NCI-H446 (cell line): ENCODE results near the gene SELPLG.
"Not testable (repeated sequence)": the region's sequence is repeated elsewhere in the genome, so short reads cannot be mapped to it uniquely, and the experiment has no call there.

Source experiments
- DNase-seq, 2 experiments: peaks; one replicate each; lab custom pipeline; 2025; lab: John Stamatoyannopoulos, UW

The SELPLG gene

DNA sequence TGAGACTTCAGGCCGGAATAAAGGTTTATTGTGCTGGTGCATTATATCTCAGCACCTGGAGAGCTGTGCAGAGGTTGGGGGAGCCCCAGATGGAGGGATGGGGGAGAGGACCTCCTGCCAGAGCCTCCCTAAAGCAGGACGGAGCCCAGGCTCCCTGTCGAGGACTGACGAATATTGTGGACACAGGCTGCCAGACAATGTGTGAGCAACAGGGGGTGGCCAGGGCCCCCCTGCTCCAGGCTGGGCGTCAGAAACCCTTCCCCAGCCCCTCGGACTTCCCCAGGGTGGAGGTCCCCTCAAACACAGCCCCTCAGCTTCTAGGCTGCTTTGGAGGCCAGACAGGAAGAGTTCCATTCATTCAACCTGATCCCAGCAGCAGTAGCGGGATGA is 43.9 kb downstream of the SELPLG start:
- DNase-seq, result no peak

GRCh38 chr12:108589028-108589839 is 44.5 kb downstream of the SELPLG start:
- no peak for DNase-seq

DNA sequence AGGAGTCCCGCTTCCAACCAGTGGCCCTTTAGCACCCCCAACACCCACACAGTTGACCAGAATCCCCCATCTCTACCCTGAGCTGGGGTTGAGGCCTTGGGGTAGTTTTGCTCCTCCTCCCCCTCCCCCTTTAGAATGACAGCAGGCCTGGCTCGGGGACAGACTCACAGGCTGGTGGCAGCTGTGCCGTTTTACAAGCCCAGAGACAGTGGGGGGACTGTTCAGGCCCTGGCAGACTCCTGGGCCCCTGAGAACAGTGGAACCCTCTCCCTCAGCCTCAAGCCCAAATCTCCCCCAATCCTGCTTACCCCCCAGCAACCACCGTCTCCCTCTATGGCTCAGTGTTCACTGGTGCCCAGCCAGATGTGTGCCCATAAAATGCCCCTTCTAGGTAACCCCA is 45.9 kb downstream of the SELPLG start:
- no peak for DNase-seq

GRCh38 chr12:108586306-108586705 is 47.4 kb downstream of the SELPLG start:
- DNase-seq, result no peak

DNA sequence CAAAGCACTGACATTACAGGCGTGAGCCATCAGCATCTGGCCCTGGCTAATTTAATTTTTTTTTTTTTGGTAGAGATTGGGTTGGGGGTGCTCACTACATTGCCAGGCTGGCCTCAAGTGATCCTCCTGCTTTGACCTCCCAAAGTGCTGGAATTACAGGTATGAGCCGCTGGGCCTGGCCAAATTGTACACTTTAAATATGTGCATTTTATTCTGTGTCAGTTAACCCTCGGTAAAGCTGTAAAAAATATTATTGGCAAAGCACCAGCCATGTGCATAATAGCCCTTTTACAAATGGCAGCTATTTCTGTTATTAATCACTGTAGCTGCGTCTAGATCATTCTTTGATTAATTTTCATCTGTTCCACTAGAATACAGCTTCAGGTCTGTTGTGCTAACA is 47.8 kb downstream of the SELPLG start:
- DNase-seq, result no peak

DNA sequence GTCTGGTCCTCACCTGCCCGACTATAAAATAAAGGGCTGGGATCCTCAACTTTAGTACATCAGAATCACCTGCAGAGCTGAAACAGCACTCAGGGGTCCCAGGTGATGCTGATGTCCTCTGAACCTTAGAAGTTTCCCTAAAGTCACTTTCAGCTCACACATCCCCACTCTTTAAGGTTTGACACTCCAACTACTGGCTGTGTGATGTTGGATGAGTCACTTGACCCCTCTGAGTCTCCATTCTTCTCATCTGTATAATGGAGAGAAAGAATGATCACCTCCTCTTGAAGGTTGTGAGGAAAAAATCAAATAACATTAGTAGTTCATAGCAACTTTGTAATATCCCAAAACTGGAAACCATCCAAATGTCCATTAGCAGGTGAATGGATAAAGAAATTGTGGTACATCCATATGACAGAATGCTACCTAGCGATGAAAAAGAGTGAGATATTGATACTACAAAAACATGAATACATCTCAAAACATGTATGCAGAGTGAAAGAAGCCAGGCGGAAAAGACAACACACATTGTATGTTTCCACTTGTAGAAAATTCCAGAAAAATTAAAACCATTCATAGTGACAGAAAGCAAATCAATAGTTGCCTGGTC is 49.1 kb downstream of the SELPLG start:
- no peak for DNase-seq

- DNase-seq, result no peak
Observed at GRCh38 chr12:108583991-108584390, 49.7 kb downstream of the SELPLG start.

DNA sequence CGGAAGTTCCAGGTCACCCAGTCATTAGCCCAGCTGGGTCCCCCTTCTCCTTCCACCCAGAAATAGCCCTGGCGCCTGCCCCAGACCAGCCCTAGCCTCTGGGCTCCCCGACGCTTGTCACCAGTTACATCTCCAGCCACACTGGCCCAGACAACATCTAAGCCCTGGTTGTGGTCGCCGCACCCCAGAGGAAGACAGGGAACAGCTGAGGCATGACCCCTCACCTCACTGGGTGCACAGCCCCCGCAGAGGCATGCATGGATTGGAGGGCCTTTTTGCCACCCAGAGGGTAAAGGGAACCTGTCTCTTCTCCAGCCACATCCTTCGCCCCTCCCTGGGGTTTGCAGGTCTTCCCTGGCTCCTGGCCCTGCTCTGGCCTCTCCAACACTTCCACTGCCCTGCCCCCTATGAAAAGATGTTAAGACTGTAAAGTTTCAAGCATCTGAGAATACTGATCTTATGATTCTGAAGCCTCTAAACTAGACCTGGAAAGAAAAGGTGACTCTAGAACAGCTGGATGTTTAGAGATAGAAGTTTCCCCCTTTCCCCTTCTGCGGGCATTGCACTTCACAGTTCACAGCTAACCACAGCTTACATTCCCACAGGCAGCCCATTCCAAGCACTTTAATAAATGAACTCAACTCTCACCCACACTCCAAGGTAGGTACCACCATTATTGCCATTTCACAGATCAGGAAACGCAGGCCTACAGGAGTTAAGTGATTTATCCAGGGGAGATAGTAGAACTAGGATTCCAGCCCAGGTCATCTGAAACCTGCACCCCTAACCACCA is 50.5 kb downstream of the SELPLG start:
- no peak for DNase-seq

DNA sequence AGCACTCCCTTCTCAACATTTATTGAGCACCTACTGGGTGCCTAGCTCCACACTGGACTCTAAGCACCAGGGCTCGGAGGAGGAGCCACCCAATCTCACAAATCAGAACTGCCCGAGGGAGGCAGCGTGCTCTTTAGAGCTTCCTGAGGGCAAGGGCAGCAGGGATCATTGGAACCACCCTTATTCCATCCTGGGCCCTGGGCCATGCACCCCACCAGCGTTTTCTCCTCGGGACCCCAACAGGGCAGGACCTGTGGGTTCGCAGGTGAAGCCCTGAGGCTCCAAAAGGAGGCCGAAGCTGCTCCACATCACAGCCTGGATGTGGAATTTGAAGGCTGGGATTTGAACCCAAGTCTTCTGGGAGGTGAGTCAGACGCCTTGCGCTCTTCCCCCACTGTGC is 51.2 kb downstream of the SELPLG start:
- no peak for DNase-seq

DNA sequence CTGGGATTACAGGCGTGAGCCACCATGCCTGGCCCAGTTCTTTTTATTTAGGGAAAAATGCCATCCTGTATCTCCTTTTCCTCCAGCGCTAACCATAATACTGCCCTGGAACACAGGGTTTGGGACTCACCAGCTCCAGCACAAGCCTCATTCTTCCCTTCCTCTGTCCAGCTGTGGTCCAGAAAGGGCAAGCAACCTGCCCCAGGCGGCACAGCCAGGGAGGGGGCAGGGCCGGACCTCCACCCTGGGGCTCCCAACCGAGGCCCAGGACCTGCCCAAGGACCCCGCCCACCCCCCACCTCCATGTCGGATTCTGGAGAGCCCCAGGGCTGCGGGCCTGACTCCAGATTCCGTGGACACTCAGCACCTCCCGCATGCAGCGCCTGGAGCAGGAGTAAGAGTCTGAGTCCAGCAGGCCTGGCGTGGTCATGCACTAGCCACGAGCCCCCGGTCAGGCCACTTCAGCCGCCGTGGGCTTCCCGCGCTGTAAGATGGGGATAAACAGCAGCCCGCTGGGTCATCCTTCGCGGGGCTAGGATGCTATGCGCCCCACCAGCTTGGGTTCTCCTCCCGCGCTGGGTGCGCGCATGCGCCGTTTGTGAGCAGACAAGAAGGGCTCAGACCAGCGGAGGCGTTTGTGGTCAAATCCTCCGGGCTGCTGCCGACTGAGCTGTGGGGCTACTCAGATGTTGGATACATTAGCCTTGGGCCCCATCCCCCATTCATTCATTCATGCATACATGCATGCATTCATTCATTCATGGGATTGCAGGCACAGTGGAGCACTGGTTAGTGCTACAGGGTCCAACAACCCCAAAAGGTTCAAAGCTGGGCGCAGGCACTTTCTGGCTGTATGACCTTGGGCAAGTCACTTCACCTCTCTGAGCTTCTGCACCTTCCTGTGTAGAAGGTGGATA is 52.1 kb downstream of the SELPLG start:
- DNase-seq, result no peak

DNA sequence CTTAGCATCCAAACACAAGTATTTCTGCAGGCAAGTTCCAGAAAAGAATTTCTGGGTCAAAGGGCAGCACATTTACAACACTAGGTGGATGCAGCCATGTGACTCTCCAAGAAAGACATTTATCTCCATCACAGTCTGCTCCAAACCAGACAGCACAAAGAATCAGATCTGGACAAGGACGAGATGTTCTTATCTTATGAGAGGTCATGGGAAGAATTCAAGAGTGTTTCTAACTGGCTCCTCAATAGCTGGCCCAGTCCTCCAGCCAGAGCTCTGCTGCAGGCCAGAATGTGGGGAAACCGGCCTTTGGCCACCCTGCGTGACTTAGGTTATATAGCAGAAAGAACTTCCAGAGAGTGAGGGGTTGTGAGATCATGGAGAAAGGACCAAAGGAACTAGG is 53.2 kb downstream of the SELPLG start:
- DNase-seq, result no peak

GRCh38 chr12:108578813-108579212 is 54.9 kb downstream of the SELPLG start:
- no peak for DNase-seq

- no peak for DNase-seq
Observed at GRCh38 chr12:108578264-108578663, 55.4 kb downstream of the SELPLG start.

GRCh38 chr12:108577458-108577857 is 56.2 kb downstream of the SELPLG start:
- no peak for DNase-seq

DNA sequence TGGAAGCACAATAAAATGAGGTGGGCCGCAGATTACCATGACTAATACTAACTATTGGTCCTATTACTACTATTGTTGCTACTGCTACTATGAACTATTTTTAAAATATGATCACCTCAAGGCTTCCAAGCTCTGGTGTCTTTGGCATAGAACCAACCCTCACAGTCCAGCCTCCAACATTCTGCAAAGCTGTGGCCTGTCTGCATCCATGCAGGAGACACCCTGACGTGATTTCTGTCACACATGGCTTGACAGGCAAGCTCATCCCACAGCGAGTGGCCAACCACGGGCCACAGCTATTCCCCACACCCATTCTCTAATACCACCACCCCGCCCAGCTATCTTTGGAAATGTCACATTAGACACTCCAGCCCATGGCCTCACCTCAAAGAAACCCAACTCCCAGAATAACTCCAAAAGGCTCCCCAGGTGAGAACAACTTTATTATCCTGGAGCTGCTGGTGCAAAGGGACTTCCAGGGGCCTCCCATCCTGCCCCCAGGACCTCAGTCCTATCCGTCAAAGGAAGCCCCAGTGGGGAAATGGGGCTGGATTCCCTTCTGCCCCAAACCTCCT is 56.9 kb downstream of the SELPLG start:
- DNase-seq, result no peak

GRCh38 chr12:108575199-108575912 is 58.3 kb downstream of the SELPLG start:
- DNase-seq, result no peak

DNA sequence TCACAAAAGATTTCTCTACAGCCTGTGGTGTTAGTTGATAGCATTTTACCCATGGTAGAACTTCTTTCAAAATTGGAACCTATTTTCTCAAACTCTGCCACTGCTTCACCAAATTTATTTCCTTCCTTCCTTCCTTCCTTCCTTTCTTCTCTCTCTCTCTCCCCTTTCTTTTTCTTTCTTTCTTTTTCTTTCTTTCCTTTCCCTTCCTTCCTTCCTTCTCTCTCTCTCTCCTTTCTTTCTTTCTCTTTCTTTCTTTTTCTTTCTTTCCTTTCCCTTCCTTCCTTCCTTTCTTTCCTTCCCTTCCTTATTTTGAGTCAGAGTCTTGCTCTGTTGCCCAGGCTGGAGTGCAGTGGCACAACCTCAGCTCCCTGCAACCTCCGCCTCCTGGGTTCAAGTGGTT is 59.4 kb downstream of the SELPLG start:
- DNase-seq, result not testable (repeated sequence)

DNA sequence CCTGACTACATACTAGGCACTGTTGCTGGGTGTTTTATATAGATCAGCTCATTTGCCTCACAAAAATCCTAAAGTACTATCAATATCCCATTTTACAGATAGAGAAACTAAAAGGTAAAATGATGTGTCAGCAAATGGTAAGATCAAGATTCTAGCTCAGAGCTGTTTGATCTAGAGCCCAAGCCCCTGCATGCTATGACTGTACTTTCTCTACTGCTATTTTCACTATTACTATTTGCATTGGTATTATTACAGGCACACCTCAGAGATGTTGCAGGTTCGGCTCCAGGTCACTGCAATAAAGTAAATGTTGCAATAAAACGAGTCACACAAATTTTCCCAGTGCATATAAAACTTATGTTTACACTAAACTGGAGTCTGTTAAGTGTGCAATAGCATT is 60.4 kb downstream of the SELPLG start:
- no peak for DNase-seq

DNA sequence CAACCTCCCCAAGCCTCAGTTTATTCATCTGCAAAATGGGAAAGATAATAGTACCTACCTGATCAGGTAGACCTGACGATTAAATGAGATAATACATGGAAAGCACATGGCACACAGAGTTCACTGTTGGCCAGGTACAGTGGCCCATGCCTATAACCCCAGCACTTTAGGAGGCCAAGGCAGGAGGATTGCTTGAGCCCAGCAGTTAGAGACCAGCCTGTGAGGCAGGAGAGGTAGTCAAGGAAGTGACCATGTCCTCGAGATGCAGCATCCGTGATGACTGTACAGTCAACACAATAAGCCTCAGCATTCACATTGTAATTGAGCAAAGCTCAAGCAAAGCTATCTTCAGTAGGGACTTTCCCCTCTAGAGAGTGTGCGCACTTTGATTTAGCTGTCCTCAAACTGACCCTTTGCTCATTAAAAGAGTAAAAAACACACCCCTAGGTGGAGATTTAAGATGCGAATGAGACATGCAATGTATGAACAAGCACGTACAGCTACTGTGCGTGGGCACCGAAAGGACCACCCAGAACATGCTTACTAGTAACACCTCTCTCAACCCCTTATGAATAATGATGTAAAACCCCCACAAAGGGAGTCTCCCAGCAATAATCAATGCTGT is 61.4 kb downstream of the SELPLG start:
- no peak for DNase-seq
